ENCODE results near the gene SEC14L1.
"Not testable (repeated sequence)": the region's sequence is repeated elsewhere in the genome, so short reads cannot be mapped to it uniquely, and the experiment has no call there.

The SEC14L1 gene

GRCh38 chr17:77142689-77143088 is 1.9 kb downstream of the SEC14L1 start:
- no peak for ATAC-seq

- ATAC-seq = peak; percentile 11 to 25
Observed at GRCh38 chr17:77143306-77143705, 2.5 kb downstream of the SEC14L1 start.

- no peak for ATAC-seq
Observed at GRCh38 chr17:77144227-77144626, 3.5 kb downstream of the SEC14L1 start.

DNA sequence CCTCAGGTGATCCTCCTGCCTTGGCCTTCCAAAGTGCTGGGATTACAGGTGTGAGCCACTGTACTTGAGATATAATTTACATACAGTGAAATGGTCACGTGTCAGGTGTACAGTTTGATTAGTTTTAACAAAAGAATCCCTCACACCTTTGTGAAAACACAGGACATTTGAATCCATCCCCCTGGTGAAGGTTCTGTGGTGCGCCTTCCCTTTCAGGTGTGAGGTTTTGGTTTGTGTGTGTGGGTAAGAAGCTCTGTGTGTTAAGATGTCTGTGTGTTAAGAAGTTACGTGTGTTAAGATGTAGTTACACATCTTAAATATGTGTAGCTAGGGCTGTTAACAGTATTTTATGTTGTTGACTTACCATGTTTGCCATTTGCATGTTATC is 4.4 kb downstream of the SEC14L1 start:
- ATAC-seq = no peak

DNA sequence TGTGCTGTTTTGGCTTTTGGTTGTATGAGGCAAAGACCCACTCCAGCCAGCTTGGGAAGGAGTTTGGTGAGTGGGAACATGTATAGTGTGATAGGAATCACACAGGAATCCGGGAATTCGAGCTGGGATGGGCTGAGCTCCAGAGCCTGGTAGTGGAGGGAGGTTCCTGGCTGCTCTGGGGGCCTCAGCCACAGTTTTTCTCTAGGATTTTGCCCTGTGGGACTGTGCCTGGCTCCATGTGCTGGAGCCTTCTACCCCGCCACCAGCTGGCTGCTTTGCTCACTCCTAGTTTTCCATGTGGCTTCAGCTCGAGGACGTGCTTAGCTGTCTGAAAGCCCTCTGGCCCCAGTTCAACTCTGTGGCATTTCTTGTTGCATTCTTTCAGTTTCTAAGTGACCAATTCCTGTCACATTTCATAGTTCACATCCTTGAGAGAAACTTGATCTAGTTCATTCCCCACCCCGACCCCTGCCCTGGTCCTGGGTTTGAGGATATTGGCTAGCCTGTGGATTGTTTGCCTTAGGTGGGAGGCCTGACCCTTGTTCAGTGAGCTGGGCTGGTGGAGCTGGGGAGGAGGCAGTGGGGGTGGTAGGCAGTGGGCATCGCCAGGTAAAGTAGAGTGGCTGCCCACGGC is 5.0 kb downstream of the SEC14L1 start:
- ATAC-seq = no peak

DNA sequence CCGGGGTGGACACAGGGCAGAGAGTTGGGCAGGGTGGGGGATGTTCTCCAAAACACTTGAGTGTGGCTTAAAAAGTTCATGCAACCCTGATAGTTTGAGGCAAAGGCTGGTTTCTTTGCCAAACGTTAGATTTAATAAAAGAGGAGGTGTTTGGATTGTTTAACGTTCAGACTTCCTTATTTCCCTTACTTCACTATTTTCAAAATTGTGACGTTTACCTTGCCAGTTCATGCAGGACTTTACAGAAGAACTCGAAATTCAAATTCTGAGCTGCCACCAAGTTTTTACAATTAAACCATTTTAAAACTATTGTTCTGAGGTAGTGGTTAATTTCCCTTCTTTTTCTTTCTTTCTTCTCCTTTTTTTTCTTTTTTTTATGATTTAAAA is 5.5 kb downstream of the SEC14L1 start:
- no peak for ATAC-seq

GRCh38 chr17:77146882-77147281 is 6.1 kb downstream of the SEC14L1 start:
- ATAC-seq = no peak

GRCh38 chr17:77147357-77147801 is 6.6 kb downstream of the SEC14L1 start:
- peak; percentile 43 to 50 for ATAC-seq

- no peak for ATAC-seq
Observed at GRCh38 chr17:77148077-77148939, 7.5 kb downstream of the SEC14L1 start.

- ATAC-seq = no peak
Observed at GRCh38 chr17:77148940-77149510, 8.3 kb downstream of the SEC14L1 start.

GRCh38 chr17:77150196-77150595 is 9.4 kb downstream of the SEC14L1 start:
- ATAC-seq = no peak

DNA sequence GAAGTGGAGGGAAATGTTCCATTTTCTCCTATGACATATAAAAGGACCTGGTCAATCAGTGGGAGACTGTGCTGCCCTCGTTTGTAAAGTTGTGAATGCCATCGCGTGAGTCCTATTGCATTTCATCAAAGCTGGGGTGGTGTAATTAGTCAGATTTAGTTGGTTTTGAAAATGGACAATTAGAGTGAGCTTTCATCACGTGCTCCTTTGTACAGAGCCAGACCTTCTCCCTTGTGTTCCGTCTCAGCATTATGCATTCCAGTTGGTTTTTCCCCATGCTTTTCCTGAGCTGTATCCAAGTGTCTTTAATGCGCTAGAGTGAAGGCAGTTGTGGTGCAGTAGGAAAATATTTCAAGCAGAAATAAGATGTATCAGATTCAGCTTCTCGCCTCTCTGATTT is 10.4 kb downstream of the SEC14L1 start:
- ATAC-seq = no peak

DNA sequence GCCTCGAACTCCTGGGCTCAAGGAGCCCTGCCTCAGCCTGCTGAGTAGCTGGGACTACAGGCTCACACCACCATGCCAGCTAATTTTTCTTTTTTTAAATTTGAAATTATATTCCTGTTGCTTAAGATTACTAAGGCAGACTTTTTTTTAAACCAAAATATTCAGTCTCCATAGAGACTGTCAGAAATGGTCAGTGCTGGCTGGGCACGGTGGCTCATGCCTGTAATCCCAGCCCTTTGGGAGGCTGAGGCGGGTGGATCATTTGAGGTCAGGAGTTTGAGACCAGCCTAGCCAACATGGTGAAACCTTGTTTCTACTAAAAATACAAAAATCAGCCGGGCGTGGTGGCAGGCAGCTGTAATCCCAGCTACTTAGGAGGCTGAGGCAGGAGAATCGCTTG is 11.3 kb downstream of the SEC14L1 start:
- not testable (repeated sequence) for ATAC-seq

DNA sequence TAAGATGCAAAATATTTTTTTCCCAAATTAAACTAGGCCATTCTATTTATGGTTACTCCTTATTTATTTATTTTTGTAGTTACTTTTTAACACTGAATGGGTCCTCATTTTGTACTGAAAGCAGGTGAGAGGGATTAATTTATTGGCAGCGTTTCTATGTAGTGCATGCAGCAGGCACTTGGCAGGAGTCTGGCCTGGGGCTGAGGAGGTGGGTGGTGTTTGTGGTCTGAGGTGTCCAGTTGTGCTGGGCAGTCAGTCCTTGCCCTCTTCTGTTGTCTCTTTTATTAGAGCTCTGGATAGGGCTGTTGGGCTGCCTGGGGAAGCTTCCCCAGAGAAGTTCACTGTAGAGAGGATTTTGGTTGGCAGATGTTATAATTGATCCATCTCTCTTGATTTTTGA is 12.7 kb downstream of the SEC14L1 start:
- ATAC-seq = no peak

DNA sequence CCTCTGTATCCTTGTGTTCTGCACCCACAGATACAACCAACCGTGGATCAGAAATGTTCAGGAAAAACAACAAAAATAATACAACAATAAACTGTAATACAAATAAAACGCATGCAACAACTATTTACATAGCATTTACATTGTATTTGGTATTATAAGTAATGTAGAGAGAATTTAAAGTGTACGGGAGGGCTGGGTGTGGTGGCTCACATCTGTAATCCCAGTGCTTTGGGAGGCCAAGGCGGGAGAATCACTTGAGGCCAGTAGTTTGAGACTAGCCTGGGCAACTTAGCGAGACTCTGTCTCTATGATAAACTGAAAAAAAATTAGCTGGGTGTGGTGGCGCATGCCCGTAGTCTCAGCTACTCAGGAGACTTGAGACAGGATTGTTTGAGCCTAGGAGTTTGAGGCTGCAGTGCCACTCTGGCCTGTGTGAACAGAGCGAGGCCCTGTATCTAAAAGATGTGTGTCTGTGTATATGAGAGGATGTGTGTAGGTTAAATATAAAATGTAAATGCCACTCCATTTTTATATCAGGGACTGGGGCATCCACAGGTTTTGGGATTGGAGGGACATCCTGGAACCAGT is 13.3 kb downstream of the SEC14L1 start:
- ATAC-seq = no peak

DNA sequence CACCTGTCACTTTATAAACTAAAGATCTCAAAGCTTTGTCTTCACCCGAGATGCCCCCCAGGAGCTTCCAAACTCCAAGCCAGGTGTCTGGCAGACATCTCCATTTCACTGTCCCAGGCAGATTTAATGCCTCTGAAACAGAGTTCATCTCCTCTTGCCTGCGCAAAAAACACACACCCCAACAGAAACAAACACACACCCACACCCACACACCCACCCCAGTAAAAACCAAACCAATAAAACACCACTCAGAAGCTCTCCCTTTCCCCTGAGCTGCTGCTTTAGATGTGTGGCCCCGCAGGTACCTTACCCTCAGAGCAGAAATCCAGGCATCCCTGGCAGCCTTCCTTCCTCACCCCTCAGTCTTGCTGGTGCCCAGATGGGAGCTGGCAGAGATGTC is 14.4 kb downstream of the SEC14L1 start:
- ATAC-seq = no peak

DNA sequence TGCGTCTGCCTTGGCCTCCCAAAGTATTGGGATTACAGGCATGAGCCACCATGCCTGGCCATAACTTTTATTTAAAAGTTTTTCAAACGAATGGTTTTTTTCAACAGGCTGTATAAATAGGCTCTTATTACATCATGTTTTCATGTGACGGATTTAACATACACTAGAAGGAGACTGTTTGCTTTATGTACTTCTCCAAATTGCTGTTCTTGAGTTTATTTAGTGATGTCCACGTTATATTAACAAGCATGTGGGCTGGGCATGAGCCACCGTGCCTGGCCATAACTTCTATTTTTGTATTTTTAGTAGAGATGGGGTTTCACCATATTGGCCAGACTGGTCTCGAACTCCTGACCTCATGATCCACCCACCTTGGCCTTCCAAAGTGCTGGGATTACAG is 17.0 kb downstream of the SEC14L1 start:
- ATAC-seq = not testable (repeated sequence)

GRCh38 chr17:77160091-77160874 is 19.5 kb downstream of the SEC14L1 start:
- ATAC-seq = no peak

DNA sequence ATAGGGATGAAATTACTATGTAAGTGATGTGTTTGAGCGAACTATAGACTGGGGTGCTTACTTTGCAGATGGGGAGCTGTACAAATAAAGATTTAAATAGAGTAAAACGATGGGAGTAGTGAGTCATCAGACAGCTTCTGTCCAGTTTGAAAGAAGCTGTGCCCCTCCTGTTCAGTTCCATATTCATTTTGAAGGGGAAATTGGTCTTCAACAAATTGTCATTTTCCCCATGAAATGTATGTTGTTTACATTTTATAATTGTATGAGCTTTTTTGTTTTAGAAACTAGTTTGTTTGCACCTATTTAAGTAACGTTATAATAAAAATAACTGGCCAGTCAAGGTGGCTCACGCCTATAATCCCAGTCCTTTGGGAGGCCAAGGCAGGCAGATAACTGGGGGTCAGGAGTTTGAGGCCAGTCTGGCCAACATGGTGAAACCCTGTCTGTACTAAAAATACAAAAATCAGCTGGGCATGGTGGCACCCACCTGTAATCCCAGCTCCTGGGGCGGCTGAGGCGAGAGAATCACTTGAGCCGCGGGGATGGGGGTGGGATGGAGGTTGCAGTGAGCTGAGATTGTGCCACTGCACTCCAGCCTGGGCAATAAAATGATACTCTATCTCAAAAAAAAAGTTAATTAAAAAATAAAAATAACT is 20.2 kb downstream of the SEC14L1 start:
- no peak for ATAC-seq

DNA sequence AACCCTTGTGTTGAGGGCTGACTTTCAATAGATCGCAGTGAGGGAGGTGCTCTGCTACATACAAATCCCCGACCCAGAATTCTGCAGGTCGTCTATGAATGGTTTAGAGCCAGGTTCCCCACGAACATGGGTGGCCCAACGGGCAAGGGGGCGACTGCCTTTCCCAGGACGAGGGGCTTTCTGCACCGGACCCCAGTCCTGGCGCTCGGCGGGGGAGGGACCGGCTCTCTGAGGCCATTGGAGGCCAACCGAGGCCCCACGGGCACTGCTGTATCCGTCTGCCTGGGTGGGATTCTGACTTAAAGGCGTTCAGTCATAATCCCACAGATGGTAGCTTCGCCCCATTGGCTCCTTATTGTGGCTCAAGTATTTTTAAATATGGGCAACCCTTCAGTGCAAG is 21.2 kb downstream of the SEC14L1 start:
- no peak for ATAC-seq

DNA sequence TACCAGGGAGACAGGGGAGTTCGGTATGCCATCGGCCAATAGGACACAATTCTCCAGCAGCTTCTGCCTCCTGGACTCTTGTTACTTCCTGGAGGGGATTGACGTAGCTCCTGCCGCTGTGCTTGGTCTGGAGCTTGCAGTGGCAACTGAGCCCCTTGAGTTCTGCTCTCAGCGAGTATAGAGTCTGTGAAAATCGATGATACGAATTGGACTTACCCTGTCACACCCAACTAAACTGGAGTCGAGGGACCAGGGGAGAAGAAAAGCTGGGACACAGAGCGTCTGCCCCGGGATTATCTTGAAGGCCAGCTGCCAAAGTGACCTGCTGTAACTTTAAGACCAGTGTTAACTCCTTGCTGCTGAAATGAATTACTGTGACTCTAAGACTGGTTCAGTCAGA is 22.2 kb downstream of the SEC14L1 start:
- ATAC-seq = no peak
